ENCODE measurements around the gene CREB3L1.

Gene CREB3L1

GRCh38 chr11:46286789-46287188, 9.3 kb downstream of the CREB3L1 start:
- H3K27ac ChIP-seq = no peak overlapping the region
- POLR2A ChIA-PET (ENCODE audit: low non-redundant PET) = no interaction called here
- DNase-seq (ENCODE audit: low spot score) = no peak
- CTCF ChIA-PET = no interaction called here
- no peak for TF ChIP-seq CTCF (conservative IDR thresholded peaks at IDR 0.05; ENCODE audit: low read depth)

- no peak overlapping the region for H3K27ac ChIP-seq
- DNase-seq (ENCODE audit: low spot score) = no peak
- ChIA-PET CTCF (no interaction called here), POLR2A (ENCODE audit: low non-redundant PET) (no interaction called here)
- TF ChIP-seq CTCF (conservative IDR thresholded peaks at IDR 0.05; ENCODE audit: low read depth) = no peak
These were observed 11.0 kb downstream of the CREB3L1 start for GRCh38 chr11:46288451-46288850.

- POLR2A ChIA-PET (ENCODE audit: low non-redundant PET) = no interaction called here
- CTCF ChIA-PET = interaction anchor here (1.2 kb wide), 1 partner anchor 18 kb away, joined by 4 read pairs; no protein-coding TSS in a partner anchor
- no peak for TF ChIP-seq CTCF (conservative IDR thresholded peaks at IDR 0.05; ENCODE audit: low read depth)
- peak overlapping the region; percentile 71 for H3K27ac ChIP-seq
- no peak for DNase-seq (ENCODE audit: low spot score)
These were observed 12.5 kb downstream of the CREB3L1 start for GRCh38 chr11:46290011-46290410.

GRCh38 chr11:46290598-46291309, 13.3 kb downstream of the CREB3L1 start:
- CTCF ChIA-PET = interaction anchor here (0.7 to 1.2 kb wide), 2 partner anchors 17 to 23 kb away, joined by 3 to 4 read pairs; no protein-coding TSS in a partner anchor

GRCh38 chr11:46291441-46292150, 14.1 kb downstream of the CREB3L1 start:
- peak overlapping the region; percentile 63 for H3K27ac ChIP-seq
- TF ChIP-seq CTCF (conservative IDR thresholded peaks at IDR 0.05; ENCODE audit: low read depth) = no peak
- ChIA-PET CTCF (interaction anchor here (0.7 kb wide), 1 partner anchor 22 kb away, joined by 3 read pairs; no protein-coding TSS in a partner anchor), POLR2A (ENCODE audit: low non-redundant PET) (no interaction called here)
- no peak for DNase-seq (ENCODE audit: low spot score)

More at GRCh38 chr11:46290598-46291309, 13.3 kb downstream of the CREB3L1 start:
- peak overlapping the region; percentile 71 for H3K27ac ChIP-seq
- no peak for DNase-seq (ENCODE audit: low spot score)
- POLR2A ChIA-PET (ENCODE audit: low non-redundant PET) = no interaction called here
- no peak for TF ChIP-seq CTCF (conservative IDR thresholded peaks at IDR 0.05; ENCODE audit: low read depth)

- ChIA-PET POLR2A (ENCODE audit: low non-redundant PET) (no interaction called here), CTCF (interaction anchor here (0.6 kb wide), 1 partner anchor 302 kb away, joined by 3 read pairs; no protein-coding TSS in a partner anchor)
- no peak for DNase-seq (ENCODE audit: low spot score)
- H3K27ac ChIP-seq = peak overlapping the region; percentile 58
- TF ChIP-seq CTCF (conservative IDR thresholded peaks at IDR 0.05; ENCODE audit: low read depth) = no peak
These were observed 15.6 kb downstream of the CREB3L1 start for GRCh38 chr11:46293066-46293465.
